HG03025 (cell line): ENCODE measurements around the gene UNK.
"Not testable (repeated sequence)": the region's sequence is repeated elsewhere in the genome, so short reads cannot be mapped to it uniquely, and the experiment has no call there.

Source experiments
- ATAC-seq: cut with Tn5 transposase; IDR thresholded peaks from one replicate; pipeline ENCODE4 v1.9.1; 2021; ENCODE audit warnings: mild to moderate bottlenecking, moderate library complexity; ENCODE audit not compliant: unreplicated experiment, low FRiP score

UNK gene

GRCh38 chr17:75791254-75791653 lies 6.6 kb downstream of the UNK start:
- no peak for ATAC-seq

- ATAC-seq: no peak
These were observed 8.9 kb downstream of the UNK start for GRCh38 chr17:75793460-75793859.

GRCh38 chr17:75795820-75796607 lies 11.4 kb downstream of the UNK start:
- ATAC-seq: no peak

- no peak for ATAC-seq
These were observed 14.8 kb downstream of the UNK start for GRCh38 chr17:75799402-75799801.

- ATAC-seq: no peak
These were observed 19.3 kb downstream of the UNK start for GRCh38 chr17:75803883-75804282.

- no peak for ATAC-seq
These were observed 22.4 kb downstream of the UNK start for GRCh38 chr17:75806822-75807500.

GRCh38 chr17:75807861-75808260 lies 23.3 kb downstream of the UNK start:
- no peak for ATAC-seq

- no peak for ATAC-seq
These were observed 23.9 kb downstream of the UNK start for GRCh38 chr17:75808549-75808904.

- ATAC-seq: no peak
These were observed 24.5 kb downstream of the UNK start for GRCh38 chr17:75808905-75809621.

GRCh38 chr17:75809631-75810111 lies 25.1 kb downstream of the UNK start:
- ATAC-seq: no peak

- ATAC-seq: no peak
These were observed 25.6 kb downstream of the UNK start for GRCh38 chr17:75810216-75810615.

- ATAC-seq: not testable (repeated sequence)
These were observed 26.1 kb downstream of the UNK start for GRCh38 chr17:75810756-75811155.

- ATAC-seq: no peak
These were observed 26.6 kb downstream of the UNK start for GRCh38 chr17:75811174-75811573.

- ATAC-seq: no peak
These were observed 27.7 kb downstream of the UNK start for GRCh38 chr17:75812096-75813013.

- ATAC-seq: no peak
These were observed 28.7 kb downstream of the UNK start for GRCh38 chr17:75813081-75814020.

GRCh38 chr17:75814021-75814395 lies 29.4 kb downstream of the UNK start:
- no peak for ATAC-seq

- ATAC-seq: no peak
These were observed 30.3 kb downstream of the UNK start for GRCh38 chr17:75814900-75815373.

GRCh38 chr17:75815399-75815798 lies 30.8 kb downstream of the UNK start:
- ATAC-seq: no peak

- no peak for ATAC-seq
These were observed 32.1 kb downstream of the UNK start for GRCh38 chr17:75816693-75817092.
